ENCODE measurements around the gene SPDL1. TPM values are rescaled to one million over a fixed set of nuclear protein-coding genes. Genes with fewer than 3 reads are reported as not detected.
"Not testable (repeated sequence)": the region's sequence is repeated elsewhere in the genome, so short reads cannot be mapped to it uniquely, and the experiment has no call there.

SPDL1 gene
- total RNA-seq, 1 donor, result 10.9 TPM

DNA sequence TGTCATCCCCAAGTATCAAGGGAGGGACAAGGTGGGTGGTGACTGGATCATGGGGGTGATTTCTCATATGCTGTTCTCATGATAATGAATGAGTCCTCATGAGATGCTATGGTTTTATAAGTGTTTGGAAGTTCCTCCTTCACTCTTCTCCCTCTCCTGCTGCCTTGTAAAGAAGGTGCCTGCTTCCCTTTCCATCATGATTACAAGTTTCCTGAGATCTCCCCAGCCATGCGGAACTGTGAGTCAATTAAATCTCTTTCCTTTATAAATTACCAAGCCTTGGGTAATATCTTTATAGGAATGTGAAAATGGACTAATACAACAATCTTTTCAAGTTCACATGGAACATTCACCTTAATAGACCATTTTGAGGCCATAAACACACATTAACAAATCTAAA, 32.0 kb downstream of the SPDL1 start:
- H3K4me2 ChIP-seq (ENCODE audit: insufficient read depth, low read length), result no peak overlapping the region
- H3K27ac ChIP-seq (ENCODE audit: low read depth, low read length), result no peak overlapping the region
- H4K20me1 ChIP-seq (ENCODE audit: insufficient read depth, low read length), result no peaks in the 10 kb centered on the region
- no peaks in the 10 kb centered on the region for H3K79me2 ChIP-seq (ENCODE audit: insufficient read depth, low read length)
- peaks cover 1% of the 10 kb centered on the region for H3K9me3 ChIP-seq (ENCODE audit: low read depth, low read length)
- no peak overlapping the region for H3K4me3 ChIP-seq (ENCODE audit: insufficient read depth, low read length)
- H3K4me1 ChIP-seq (ENCODE audit: insufficient read depth, low read length), result no peaks in the 10 kb centered on the region
- no peak for DNase-seq (ENCODE audit: insufficient read length, low spot score, missing footprints)
- no peaks in the 10 kb centered on the region for H3K27me3 ChIP-seq (ENCODE audit: insufficient read depth, low read length)
- H2AFZ ChIP-seq (ENCODE audit: low read length), result peak overlapping the region; percentile 22
- no peaks in the 10 kb centered on the region for H3K36me3 ChIP-seq (ENCODE audit: insufficient read depth, low read length)
- TF ChIP-seq CTCF (IDR thresholded peaks at IDR 0.05; ENCODE audit: extremely low read depth, low read depth, low read length), result no peak

DNA sequence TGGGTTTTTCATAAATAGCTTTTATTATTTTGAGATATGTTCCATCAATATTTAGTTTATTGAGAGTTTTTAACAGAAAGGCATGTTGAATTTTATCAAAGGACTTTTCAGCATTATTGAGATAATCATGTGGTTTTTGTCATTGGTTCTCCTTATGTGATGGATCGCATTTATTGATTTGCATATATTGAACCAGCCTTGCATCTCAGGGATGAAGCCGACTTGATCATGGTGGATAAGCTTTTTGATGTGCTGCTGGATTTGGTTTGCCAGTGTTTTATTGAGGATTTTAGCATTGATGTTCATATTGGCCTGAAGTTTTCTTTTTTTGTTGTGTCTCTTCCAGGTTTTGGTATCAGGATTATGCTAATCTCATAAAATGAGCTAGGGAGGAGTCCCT, 40.7 kb downstream of the SPDL1 start:
- not testable (repeated sequence) for H3K27me3 ChIP-seq (ENCODE audit: insufficient read depth, low read length); H4K20me1 ChIP-seq (ENCODE audit: insufficient read depth, low read length); H3K4me3 ChIP-seq (ENCODE audit: insufficient read depth, low read length); H3K9me3 ChIP-seq (ENCODE audit: low read depth, low read length); H3K79me2 ChIP-seq (ENCODE audit: insufficient read depth, low read length); H3K4me2 ChIP-seq (ENCODE audit: insufficient read depth, low read length); DNase-seq (ENCODE audit: insufficient read length, low spot score, missing footprints); H2AFZ ChIP-seq (ENCODE audit: low read length); H3K36me3 ChIP-seq (ENCODE audit: insufficient read depth, low read length); H3K27ac ChIP-seq (ENCODE audit: low read depth, low read length)
- peaks cover 25% of the 10 kb centered on the region for H3K4me1 ChIP-seq (ENCODE audit: insufficient read depth, low read length)

- Histone ChIP-seq H3K36me3 (ENCODE audit: insufficient read depth, low read length) (no peaks in the 10 kb centered on the region), H4K20me1 (ENCODE audit: insufficient read depth, low read length) (no peaks in the 10 kb centered on the region), H3K9me3 (ENCODE audit: low read depth, low read length) (no peaks in the 10 kb centered on the region), H3K4me1 (ENCODE audit: insufficient read depth, low read length) (peaks cover 47% of the 10 kb centered on the region), H3K79me2 (ENCODE audit: insufficient read depth, low read length) (no peaks in the 10 kb centered on the region), H3K27me3 (ENCODE audit: insufficient read depth, low read length) (no peaks in the 10 kb centered on the region), H3K4me3 (ENCODE audit: insufficient read depth, low read length) (no peak overlapping the region), H2AFZ (ENCODE audit: low read length) (no peak overlapping the region), H3K4me2 (ENCODE audit: insufficient read depth, low read length) (peak overlapping the region; percentile 35), H3K27ac (ENCODE audit: low read depth, low read length) (peak overlapping the region; percentile 78)
- DNase-seq (ENCODE audit: insufficient read length, low spot score, missing footprints), result peak; percentile 85
- TF ChIP-seq CTCF (IDR thresholded peaks at IDR 0.05; ENCODE audit: extremely low read depth, low read depth, low read length), result no peak
Measured at GRCh38 chr5:169626779-169627178, 43.2 kb downstream of the SPDL1 start.

- Histone ChIP-seq H2AFZ (ENCODE audit: low read length) (no peak overlapping the region), H3K9me3 (ENCODE audit: low read depth, low read length) (no peaks in the 10 kb centered on the region), H3K4me3 (ENCODE audit: insufficient read depth, low read length) (no peak overlapping the region), H4K20me1 (ENCODE audit: insufficient read depth, low read length) (no peaks in the 10 kb centered on the region), H3K27me3 (ENCODE audit: insufficient read depth, low read length) (no peaks in the 10 kb centered on the region), H3K4me2 (ENCODE audit: insufficient read depth, low read length) (no peak overlapping the region), H3K4me1 (ENCODE audit: insufficient read depth, low read length) (peaks cover 48% of the 10 kb centered on the region), H3K79me2 (ENCODE audit: insufficient read depth, low read length) (no peaks in the 10 kb centered on the region), H3K27ac (ENCODE audit: low read depth, low read length) (peak overlapping the region; percentile 78), H3K36me3 (ENCODE audit: insufficient read depth, low read length) (no peaks in the 10 kb centered on the region)
- no peak for TF ChIP-seq CTCF (IDR thresholded peaks at IDR 0.05; ENCODE audit: extremely low read depth, low read depth, low read length)
- no peak for DNase-seq (ENCODE audit: insufficient read length, low spot score, missing footprints)
Measured at GRCh38 chr5:169627551-169627950, 44.0 kb downstream of the SPDL1 start.

Data from osteoblast (primary cell).